A673 (cell line): ENCODE data around the gene NFKB2. TPM values are rescaled to one million over a fixed set of nuclear protein-coding genes. Genes with fewer than 3 reads are reported as not detected.

Experiments
- BruUV-seq: library from RNA; stranded (reverse); fragments of 400-500 nt; replicated peaks from 2 replicates; lab custom pipeline; 2021; lab: Mats Ljungman, UMichigan
- CTCF ChIA-PET: fragments of 300-600 bp; sonication (Branson Sonifier 250); formaldehyde crosslinking; loops from one replicate; lab custom pipeline; 2022; ENCODE audit warnings: antibody characterized with exemption; lab: Charles Lee
- POLR2A ChIA-PET: fragments of 300-600 bp; sonication (Branson Sonifier 250); formaldehyde crosslinking; loops from one replicate; lab custom pipeline; 2022; ENCODE audit warnings: antibody characterized with exemption; ENCODE audit not compliant: low non-redundant PET; lab: Charles Lee
- DNase-seq: peaks from one replicate; pipeline ENCODE4 v3.0.0-alpha.2; 2015; ENCODE audit warnings: low spot score
- H3K27ac ChIP-seq: fragments of 200-600 bp; sonication (generic); 2 replicates; pipeline ENCODE4 v1.5.1; 2016; ENCODE audit warnings: mixed run types, low read depth, mild to moderate bottlenecking, mixed read lengths, antibody characterized with exemption, low read length; ENCODE audit not compliant: poor library complexity, severe bottlenecking
- H3K27me3 ChIP-seq: fragments of 200-600 bp; sonication (generic); replicated peaks from 2 replicates; pipeline ENCODE4 v1.6.1; 2017; ENCODE audit warnings: mixed run types, low read depth, mild to moderate bottlenecking, mixed read lengths, antibody characterized with exemption, low read length; ENCODE audit not compliant: insufficient read depth, poor library complexity
- H3K36me3 ChIP-seq: fragments of 200-600 bp; sonication (generic); 2 replicates; pipeline ENCODE4 v1.6.1; 2016; ENCODE audit warnings: mixed run types, mild to moderate bottlenecking, mixed read lengths, antibody characterized with exemption, low read length; ENCODE audit not compliant: insufficient read depth, poor library complexity, severe bottlenecking
- H3K4me1 ChIP-seq: fragments of 200-600 bp; sonication (generic); 2 replicates; pipeline ENCODE4 v1.6.1; 2017; ENCODE audit warnings: mixed run types, mild to moderate bottlenecking, mixed read lengths, antibody characterized with exemption, low read length; ENCODE audit not compliant: insufficient read depth, poor library complexity, severe bottlenecking
- H3K4me3 ChIP-seq: fragments of 200-600 bp; sonication (generic); 2 replicates; pipeline ENCODE4 v1.5.1; 2016; ENCODE audit warnings: low read depth, mixed run types, mild to moderate bottlenecking, mixed read lengths, low read length; ENCODE audit not compliant: poor library complexity, severe bottlenecking
- H3K9me3 ChIP-seq: fragments of 200-600 bp; sonication (generic); 2 replicates; pipeline ENCODE4 v1.6.1; 2016; ENCODE audit warnings: mixed run types, low read depth, mild to moderate bottlenecking, mixed read lengths, antibody characterized with exemption, low read length; ENCODE audit not compliant: poor library complexity, severe bottlenecking
- EZH2 ChIP-seq: fragments of 200-600 bp; sonication (generic); IDR thresholded peaks from 2 replicates; pipeline ENCODE4 v1.6.1; 2017; ENCODE audit warnings: borderline replicate concordance, low read depth, mild to moderate bottlenecking, mixed read lengths, antibody characterized with exemption, low read length; ENCODE audit not compliant: poor library complexity, severe bottlenecking
- intact Hi-C: fragments of 100-400 bp; cut with micrococcal nuclease; formaldehyde crosslinking; loops from one replicate; pipeline ENCODE4 v1.10.0; 2022; ENCODE audit not compliant: unreplicated experiment
- total RNA-seq: library from RNA; stranded (reverse); gene quantifications from 2 replicates; pipeline ENCODE4 v1.2.3, GENCODE V29; 2021
- TF ChIP-seq, protein P1 (sequence below): fragments of 300-800, 200-600 bp; sonication (generic); conservative IDR thresholded peaks from 2 replicates; pipeline ENCODE4 v1.5.1; 2017; ENCODE audit warnings: low read depth, mild to moderate bottlenecking, antibody characterized with exemption, low read length, moderate library complexity, mixed read lengths

The NFKB2 gene
- total RNA-seq, 1 experiment from 2014 or later, result 29.8 TPM

DNA sequence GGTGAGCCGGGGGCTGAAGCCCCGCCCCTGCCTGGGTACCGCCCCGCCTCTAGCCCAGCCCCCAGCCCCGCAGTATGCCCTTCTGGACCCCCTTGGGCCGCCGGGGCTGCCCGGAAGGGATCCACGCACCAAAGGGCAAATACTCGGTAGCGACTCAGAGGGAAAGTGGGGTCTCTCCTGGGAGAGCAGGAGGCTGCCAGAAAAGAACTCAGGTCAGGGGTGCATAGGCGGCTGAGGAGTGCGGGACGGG lies 25.9 kb downstream of the NFKB2 start:
- peak overlapping the region; percentile 90 for H3K4me3 ChIP-seq
- POLR2A ChIA-PET, result no interaction called here
- no peaks in the 10 kb centered on the region for H3K27me3 ChIP-seq
- CTCF ChIA-PET, result interaction anchor here (1.0 to 1.5 kb wide), 3 partner anchors 11 to 192 kb away, joined by 3 to 4 read pairs (median 3); partner anchors contain the start of gene CUEDC2
- no peaks in the 10 kb centered on the region for H3K9me3 ChIP-seq
- peaks cover 8% of the 10 kb centered on the region for H3K36me3 ChIP-seq
- H3K4me1 ChIP-seq, result peaks cover 16% of the 10 kb centered on the region
- no peak for DNase-seq
- BruUV-seq, result no TSS peak
- intact Hi-C loops, result no loop called here
- peak overlapping the region; percentile 83 for H3K27ac ChIP-seq
- TF ChIP-seq EZH2, result no peak
- TF ChIP-seq, protein P1, sequence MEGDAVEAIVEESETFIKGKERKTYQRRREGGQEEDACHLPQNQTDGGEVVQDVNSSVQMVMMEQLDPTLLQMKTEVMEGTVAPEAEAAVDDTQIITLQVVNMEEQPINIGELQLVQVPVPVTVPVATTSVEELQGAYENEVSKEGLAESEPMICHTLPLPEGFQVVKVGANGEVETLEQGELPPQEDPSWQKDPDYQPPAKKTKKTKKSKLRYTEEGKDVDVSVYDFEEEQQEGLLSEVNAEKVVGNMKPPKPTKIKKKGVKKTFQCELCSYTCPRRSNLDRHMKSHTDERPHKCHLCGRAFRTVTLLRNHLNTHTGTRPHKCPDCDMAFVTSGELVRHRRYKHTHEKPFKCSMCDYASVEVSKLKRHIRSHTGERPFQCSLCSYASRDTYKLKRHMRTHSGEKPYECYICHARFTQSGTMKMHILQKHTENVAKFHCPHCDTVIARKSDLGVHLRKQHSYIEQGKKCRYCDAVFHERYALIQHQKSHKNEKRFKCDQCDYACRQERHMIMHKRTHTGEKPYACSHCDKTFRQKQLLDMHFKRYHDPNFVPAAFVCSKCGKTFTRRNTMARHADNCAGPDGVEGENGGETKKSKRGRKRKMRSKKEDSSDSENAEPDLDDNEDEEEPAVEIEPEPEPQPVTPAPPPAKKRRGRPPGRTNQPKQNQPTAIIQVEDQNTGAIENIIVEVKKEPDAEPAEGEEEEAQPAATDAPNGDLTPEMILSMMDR, result no peak

- no peak for DNase-seq
- H3K27ac ChIP-seq, result peak overlapping the region; percentile 83
Measured at GRCh38 chr10:102421757-102422512, 26.4 kb downstream of the NFKB2 start.

GRCh38 chr10:102422545-102423129 lies 27.1 kb downstream of the NFKB2 start:
- POLR2A ChIA-PET, result interaction anchor here (0.7 kb wide), 1 partner anchor 39 kb away, joined by 6 read pairs; no protein-coding TSS in a partner anchor

More at GRCh38 chr10:102421757-102422512, 26.4 kb downstream of the NFKB2 start:
- Histone ChIP-seq H3K4me1 (peaks cover 16% of the 10 kb centered on the region), H3K36me3 (peaks cover 8% of the 10 kb centered on the region), H3K27me3 (no peaks in the 10 kb centered on the region), H3K4me3 (peak overlapping the region; percentile 90), H3K9me3 (no peaks in the 10 kb centered on the region)
- CTCF ChIA-PET, result interaction anchor here (1.0 to 1.5 kb wide), 5 partner anchors 11 to 192 kb away, joined by 3 to 4 read pairs (median 3); partner anchors contain the start of gene CUEDC2
- POLR2A ChIA-PET, result interaction anchor here (0.7 kb wide), 1 partner anchor 40 kb away, joined by 6 read pairs; no protein-coding TSS in a partner anchor
- BruUV-seq, result no TSS peak
- TF ChIP-seq, protein P1, result no peak
- TF ChIP-seq EZH2, result no peak
- intact Hi-C loops, result no loop called here

More at GRCh38 chr10:102422545-102423129, 27.1 kb downstream of the NFKB2 start:
- Histone ChIP-seq H3K4me3 (peak overlapping the region; percentile 90), H3K9me3 (no peaks in the 10 kb centered on the region), H3K27ac (no peak overlapping the region), H3K4me1 (peaks cover 16% of the 10 kb centered on the region), H3K27me3 (no peaks in the 10 kb centered on the region), H3K36me3 (peaks cover 8% of the 10 kb centered on the region)
- no TSS peak for BruUV-seq
- CTCF ChIA-PET, result interaction anchor here (0.5 to 1.6 kb wide), 9 partner anchors 10 to 193 kb away, joined by 3 to 9 read pairs (median 4); partner anchors contain the start of gene CUEDC2
- no peak for TF ChIP-seq EZH2
- TF ChIP-seq, protein P1, result peak; percentile 90
- DNase-seq, result peak; percentile 61
- intact Hi-C loops, result no loop called here
